NCI-H146 treated with DMSO at 0.1 percent for 48 hours (cell line): ENCODE results near the gene ABI3.
"Not testable (repeated sequence)": the region's sequence is repeated elsewhere in the genome, so short reads cannot be mapped to it uniquely, and the experiment has no call there.

ENCODE experiments used
- DNase-seq: peaks from one replicate; lab custom pipeline; 2025; ENCODE audit not compliant: unreplicated experiment; lab: John Stamatoyannopoulos, UW

The ABI3 gene, protein sequence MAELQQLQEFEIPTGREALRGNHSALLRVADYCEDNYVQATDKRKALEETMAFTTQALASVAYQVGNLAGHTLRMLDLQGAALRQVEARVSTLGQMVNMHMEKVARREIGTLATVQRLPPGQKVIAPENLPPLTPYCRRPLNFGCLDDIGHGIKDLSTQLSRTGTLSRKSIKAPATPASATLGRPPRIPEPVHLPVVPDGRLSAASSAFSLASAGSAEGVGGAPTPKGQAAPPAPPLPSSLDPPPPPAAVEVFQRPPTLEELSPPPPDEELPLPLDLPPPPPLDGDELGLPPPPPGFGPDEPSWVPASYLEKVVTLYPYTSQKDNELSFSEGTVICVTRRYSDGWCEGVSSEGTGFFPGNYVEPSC

GRCh38 chr17:49210158-49211029 lies at the start of gene ABI3, which contains the start of gene GNGT2:
TSS of gene ABI3 (plus strand) at chr17:49210707. CDS start at chr17:49210725, 18 bp downstream.
TSS of gene GNGT2 (minus strand) at chr17:49210574. CDS start at chr17:49207422, 3,152 bp downstream.
- no peak for DNase-seq

DNA sequence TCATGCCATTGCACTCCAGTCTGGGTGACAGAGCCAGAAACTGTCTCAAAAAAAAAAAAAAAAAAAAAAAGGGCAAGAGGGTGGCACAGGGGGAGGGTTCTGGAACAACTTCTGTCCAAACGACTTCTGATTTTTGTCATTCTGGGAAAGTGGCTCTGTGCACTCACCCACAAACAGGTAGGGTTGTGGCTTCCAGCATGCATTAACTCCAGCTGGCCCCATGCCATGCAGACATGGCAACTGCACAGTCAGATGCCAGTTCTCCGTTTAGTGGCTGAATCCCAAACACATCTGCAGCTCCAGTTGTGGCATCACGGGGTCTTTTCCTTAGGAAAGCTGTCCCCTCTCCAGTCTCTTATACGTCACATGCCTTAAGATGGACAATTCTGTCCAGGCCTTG lies 47.6 kb upstream of the ABI3 start:
- no peak for DNase-seq

DNA sequence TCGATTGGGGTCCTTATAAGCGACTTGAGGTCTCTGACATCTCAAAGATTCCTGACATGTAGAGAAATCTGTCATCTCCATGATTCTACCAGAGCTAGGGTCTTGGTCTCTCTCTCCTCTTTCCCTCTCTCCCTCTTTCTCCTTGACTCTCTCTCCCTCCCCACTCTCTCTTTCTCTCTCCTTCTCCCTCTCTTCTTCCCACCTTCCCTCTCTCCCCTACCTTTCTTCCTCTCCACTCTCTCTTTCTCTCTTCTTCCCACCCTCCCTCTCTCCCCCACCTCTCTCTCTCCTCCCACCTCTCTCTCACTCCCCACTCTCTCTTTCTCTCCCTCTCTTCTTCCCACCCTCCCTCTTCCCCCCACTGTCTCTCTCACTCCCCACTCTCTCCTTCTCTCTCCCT lies 45.4 kb upstream of the ABI3 start:
- no peak for DNase-seq

GRCh38 chr17:49168706-49169105 lies 41.8 kb upstream of the ABI3 start:
- no peak for DNase-seq

- no peak for DNase-seq
Measured at GRCh38 chr17:49170216-49170615, 40.3 kb upstream of the ABI3 start.

DNA sequence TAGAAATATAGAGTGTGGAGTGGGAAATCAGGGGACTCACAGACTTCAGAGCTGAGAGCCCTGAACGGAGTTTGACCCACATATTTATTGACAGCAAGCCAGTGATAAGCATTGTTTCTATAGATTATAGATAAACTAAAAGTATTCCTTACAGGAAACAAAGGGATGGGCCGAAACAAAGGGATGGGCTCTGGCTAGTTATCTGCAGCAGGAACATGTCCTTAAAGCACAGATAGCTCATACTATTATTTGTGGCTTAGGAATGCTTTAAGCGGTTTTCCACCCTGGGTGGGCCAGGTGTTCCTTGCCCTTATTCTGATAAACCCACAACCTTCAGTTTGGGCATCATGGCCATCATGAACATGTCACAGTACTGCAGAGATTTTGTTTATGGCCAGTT lies 39.8 kb upstream of the ABI3 start:
- DNase-seq = not testable (repeated sequence)

GRCh38 chr17:49175978-49176377 lies 34.5 kb upstream of the ABI3 start:
- not testable (repeated sequence) for DNase-seq

DNA sequence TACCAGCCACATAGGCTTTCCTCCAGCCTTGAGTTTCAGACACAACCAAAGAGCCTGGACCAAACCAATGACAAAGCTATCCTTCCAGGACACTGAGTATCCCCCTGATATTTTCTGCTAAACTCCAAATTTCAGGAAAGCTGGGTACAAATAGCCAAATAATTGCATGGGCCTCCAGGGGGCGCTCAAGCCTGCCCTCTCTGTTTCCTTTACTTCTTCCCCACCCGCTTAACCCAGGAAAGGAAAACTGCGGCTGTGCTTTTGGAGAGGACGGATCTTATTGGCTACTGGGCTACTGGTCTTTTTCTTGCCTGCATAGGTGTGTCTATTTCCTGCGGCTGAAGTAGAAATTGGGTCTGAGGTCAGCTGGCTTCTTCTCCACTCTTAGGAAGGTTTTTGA lies 30.2 kb upstream of the ABI3 start:
- no peak for DNase-seq

- no peak for DNase-seq
Measured at GRCh38 chr17:49180998-49181635, 29.4 kb upstream of the ABI3 start.

- DNase-seq = no peak
Measured at GRCh38 chr17:49183341-49183740, 27.2 kb upstream of the ABI3 start.

GRCh38 chr17:49183801-49184200 lies 26.7 kb upstream of the ABI3 start:
- no peak for DNase-seq

DNA sequence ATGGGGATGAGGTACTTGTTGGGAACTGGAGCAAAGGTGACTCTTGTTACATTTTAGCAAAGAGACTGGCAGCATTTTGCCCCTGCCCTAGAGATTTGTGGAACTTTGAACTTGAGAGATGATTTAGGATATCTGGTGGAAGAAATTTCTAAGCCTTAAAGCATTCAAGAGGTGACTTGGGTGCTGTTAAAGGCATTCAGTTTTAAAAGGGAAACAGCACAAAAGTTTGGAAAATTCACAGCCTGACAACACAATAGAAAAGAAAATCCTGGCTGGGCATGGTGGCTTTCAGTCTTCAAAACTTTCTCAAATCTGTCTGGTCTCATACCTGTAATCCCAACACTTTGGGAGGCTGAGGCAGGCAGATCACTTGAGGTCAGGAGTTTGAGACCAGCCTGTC lies 26.0 kb upstream of the ABI3 start:
- not testable (repeated sequence) for DNase-seq

DNA sequence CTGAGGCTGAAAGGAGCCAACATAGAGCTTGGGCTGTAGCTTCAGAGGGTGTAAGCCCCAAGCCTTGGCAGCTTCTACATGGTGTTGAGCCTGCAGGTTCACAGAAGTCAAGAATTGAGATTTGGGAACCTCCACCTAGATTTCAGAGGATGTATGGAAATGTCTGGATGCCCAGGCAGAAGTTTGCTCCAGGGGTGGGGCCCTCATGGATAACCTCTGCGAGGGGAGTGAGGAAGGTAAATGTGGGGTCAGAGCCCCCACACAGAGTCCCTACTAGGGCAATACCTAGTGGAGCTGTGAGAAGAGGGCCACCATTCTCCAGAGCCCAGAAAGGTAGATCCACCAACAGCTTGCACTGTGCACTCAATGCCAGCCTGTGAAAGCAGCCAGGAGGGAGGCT lies 25.1 kb upstream of the ABI3 start:
- DNase-seq = not testable (repeated sequence)

DNA sequence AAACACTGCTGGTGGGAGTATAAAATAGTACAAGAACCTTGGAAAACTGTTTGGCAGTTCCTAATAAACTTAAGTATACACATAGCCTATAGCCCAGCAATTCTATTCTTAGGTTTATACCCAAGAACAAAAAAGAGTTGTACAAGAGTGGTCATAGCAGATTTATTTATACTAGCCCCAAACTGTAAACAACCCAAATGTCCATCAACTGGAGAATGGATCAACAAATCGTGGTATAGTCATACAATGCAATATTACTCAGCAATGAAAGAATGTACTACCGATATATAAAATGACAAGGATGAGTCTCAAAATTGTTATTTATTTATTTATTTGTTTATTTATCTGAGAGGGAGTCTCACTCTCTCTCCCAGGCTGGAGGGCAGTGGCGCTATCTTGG lies 23.2 kb upstream of the ABI3 start:
- no peak for DNase-seq

DNA sequence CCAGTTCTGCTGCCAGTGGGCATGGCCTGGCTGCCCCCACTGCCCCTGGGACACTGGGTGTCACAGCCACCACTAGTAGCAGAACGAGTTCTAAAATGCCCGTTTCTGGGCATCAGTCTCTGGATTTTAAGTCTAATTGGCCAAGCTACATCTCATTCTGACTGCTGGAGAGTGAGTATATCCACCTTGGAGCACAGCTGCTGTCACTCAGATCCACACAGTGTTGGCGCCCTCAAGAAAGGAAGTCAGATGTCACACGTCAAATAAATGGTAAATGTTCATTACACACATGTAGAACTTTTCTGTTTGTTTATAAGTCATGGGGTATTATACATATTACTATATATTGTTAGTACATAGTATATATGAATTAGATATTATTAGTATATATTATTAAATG lies 19.6 kb upstream of the ABI3 start:
- no peak for DNase-seq

- DNase-seq = no peak
Measured at GRCh38 chr17:49191409-49191916, 19.0 kb upstream of the ABI3 start.

DNA sequence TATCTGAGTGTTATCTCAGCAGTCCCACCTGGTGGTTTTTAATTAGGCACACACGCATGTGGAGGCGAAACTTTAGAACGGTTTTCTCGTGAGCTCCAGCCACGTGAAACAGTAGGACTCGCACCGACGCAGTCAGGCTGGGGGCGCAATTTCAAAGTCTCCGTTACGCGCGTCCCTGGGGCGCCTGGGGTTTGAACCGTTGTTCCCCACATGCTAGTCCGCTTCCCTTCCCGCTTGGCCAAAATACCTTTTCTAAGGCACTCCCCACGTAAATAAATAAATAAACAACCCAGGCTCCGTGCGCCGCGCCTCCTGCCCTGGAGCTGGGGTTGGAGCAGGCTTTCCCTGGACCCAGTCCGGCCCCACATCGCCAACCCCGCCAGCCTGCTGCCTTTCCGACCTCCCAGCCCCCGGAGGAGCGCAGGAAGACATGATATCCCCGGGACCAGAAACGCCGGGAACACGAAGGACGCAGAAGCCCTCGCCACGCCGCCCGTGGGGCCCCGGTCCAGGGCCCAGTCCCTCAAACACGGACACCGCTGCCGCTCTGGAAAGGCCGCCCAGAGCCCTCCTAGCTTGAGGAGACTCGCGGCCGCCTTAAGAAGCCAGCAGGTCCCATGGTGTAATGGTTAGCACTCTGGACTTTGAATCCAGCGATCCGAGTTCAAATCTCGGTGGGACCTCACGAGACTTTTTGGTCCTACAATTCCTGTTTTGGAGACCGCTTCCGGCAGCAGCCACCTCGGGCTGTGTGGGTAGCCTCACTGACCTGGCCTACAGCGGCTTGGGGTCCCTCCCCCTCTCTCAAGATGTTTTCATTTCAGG lies 18.4 kb upstream of the ABI3 start:
- DNase-seq = peak; percentile 92

- DNase-seq = no peak
Measured at GRCh38 chr17:49193513-49194296, 16.8 kb upstream of the ABI3 start.

DNA sequence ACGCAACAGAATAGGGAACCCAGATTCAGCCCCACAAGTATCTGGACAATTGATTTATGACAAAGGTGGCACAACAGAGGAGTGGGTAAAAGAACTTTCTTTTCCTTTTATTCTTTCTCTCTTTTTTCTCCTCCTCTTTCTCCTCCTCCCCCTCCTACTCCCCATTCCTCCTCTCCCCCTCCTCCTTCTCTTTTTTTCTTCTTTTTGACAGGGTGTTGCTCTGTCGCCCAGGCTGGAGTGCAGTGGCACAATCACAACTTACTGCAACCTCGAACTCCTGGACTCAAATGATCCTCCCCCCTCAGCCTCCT lies 16.3 kb upstream of the ABI3 start:
- DNase-seq = no peak

DNA sequence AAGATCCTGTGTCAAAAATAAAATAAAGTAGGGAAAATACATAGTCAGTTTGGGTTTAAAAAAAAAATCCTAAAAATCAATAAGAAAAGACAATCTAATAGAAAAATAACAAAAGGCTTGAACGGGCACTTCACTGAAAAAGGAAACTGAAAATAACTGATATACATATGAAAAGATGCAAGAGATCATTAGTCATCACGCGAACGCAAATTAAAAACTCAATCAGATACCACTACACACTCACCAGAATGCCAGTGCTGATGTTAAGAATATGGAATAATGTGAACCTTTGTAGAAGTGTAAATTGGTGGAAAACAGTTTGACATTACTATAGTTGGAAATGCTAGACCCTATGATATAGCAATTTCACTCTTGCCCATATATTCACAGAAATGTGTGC lies 14.8 kb upstream of the ABI3 start:
- DNase-seq = no peak
